Caco-2 (cell line): Measurements from ENCODE around the gene SKAP2. TPM values are rescaled to one million over a fixed set of nuclear protein-coding genes. Genes with fewer than 3 reads are reported as not detected.
A peak's percentile ranks its signal among the peaks of the same experiment; 100 is the strongest.

Experiments used
- Bru-seq: library from RNA; stranded (reverse); fragments of 400-500 nt; gene quantifications from one replicate; lab custom pipeline; 2021; lab: Mats Ljungman, UMichigan
- BruChase-seq, 2 experiments: library from RNA; stranded (reverse); fragments of 400-500 nt; gene quantifications; one replicate each; lab custom pipeline; 2021; lab: Mats Ljungman, UMichigan
- BruUV-seq: library from RNA; stranded (reverse); fragments of 400-500 nt; replicated peaks from 2 replicates; lab custom pipeline; 2021; lab: Mats Ljungman, UMichigan
- CTCF ChIA-PET: fragments of 300-600 bp; sonication (Branson Sonifier 250); formaldehyde crosslinking; loops from one replicate; lab custom pipeline; 2022; ENCODE audit warnings: antibody characterized with exemption; lab: Charles Lee
- POLR2A ChIA-PET: fragments of 300-600 bp; sonication (Branson Sonifier 250); formaldehyde crosslinking; loops from one replicate; lab custom pipeline; 2022; ENCODE audit warnings: antibody characterized with exemption; lab: Charles Lee
- DNase-seq, 2 experiments: peaks; one replicate each; pipeline versions ENCODE4 v3.0.0 to v3.0.0-alpha.2; 2020 to 2022
- H3K27me3 ChIP-seq: replicated peaks from 2 replicates; pipeline ENCODE4 v1.6.0; 2011; ENCODE audit warnings: low read length; ENCODE audit not compliant: control insufficient read depth, insufficient read depth
- H3K36me3 ChIP-seq: 2 replicates; pipeline ENCODE4 v1.5.1; 2011; ENCODE audit warnings: low read length; ENCODE audit not compliant: control insufficient read depth, insufficient read depth
- H3K4me1 ChIP-seq: fragments of 250-450 bp; sonication (Bioruptor Pico); 2 replicates; pipeline ENCODE4 v1.5.1; 2020; ENCODE audit warnings: mild to moderate bottlenecking
- H3K4me3 ChIP-seq: 2 replicates; pipeline ENCODE4 v1.5.1; 2011; ENCODE audit warnings: low read depth, mild to moderate bottlenecking, control low read depth, low read length
- H3K9me3 ChIP-seq: fragments of 250-450 bp; sonication (Bioruptor Pico); 2 replicates; pipeline ENCODE4 v1.5.1; 2020; ENCODE audit warnings: mild to moderate bottlenecking, moderate library complexity
- H3K27ac Mint-ChIP-seq: one replicate; pipeline ENCODE4 v1.8.0; 2022; ENCODE audit warnings: mixed read lengths; ENCODE audit not compliant: unreplicated experiment
- H3K27me3 Mint-ChIP-seq: one replicate; pipeline ENCODE4 v1.8.0; 2022; ENCODE audit warnings: mixed read lengths; ENCODE audit not compliant: insufficient read depth, unreplicated experiment
- H3K36me3 Mint-ChIP-seq: one replicate; pipeline ENCODE4 v1.8.0; 2022; ENCODE audit warnings: mild to moderate bottlenecking, mixed read lengths; ENCODE audit not compliant: insufficient read depth, unreplicated experiment
- H3K4me1 Mint-ChIP-seq: one replicate; pipeline ENCODE4 v1.8.0; 2022; ENCODE audit warnings: low read depth, mixed read lengths; ENCODE audit not compliant: unreplicated experiment
- H3K4me3 Mint-ChIP-seq: one replicate; pipeline ENCODE4 v1.8.0; 2022; ENCODE audit warnings: mild to moderate bottlenecking, moderate library complexity, mixed read lengths; ENCODE audit not compliant: unreplicated experiment
- H3K9me3 Mint-ChIP-seq: one replicate; pipeline ENCODE4 v1.8.0; 2022; ENCODE audit warnings: mixed read lengths; ENCODE audit not compliant: unreplicated experiment
- CTCF ChIP-seq, 2 experiments: fragments of 200-600 bp in 1 of 2; IDR thresholded peaks; 1 replicate in 1 of 2; 2 replicates in 1 of 2; pipeline versions ENCODE4 v1.5.1 to v1.8.0; 2011 to 2022; ENCODE audit warnings: antibody characterized with exemption in 1 of 2, control low read depth in 1 of 2, inconsistent platforms in 1 of 2, low read depth in 1 of 2, low read length in 1 of 2, mild to moderate bottlenecking in 1 of 2, moderate library complexity in 1 of 2; ENCODE audit not compliant: insufficient read depth in 1 of 2, severe bottlenecking in 1 of 2, unreplicated experiment in 1 of 2
- intact Hi-C: fragments of 100-400 bp; cut with micrococcal nuclease; formaldehyde crosslinking; loops from one replicate; pipeline ENCODE4 v1.10.0; 2022; ENCODE audit not compliant: unreplicated experiment
- long read RNA-seq: library from polyadenylated mRNA; stranded (forward); transcript quantifications from one replicate; pipeline ENCODE4 v2.0.0, GENCODE V29; 2022
- total RNA-seq: library from RNA; stranded (reverse); gene quantifications from 2 replicates; pipeline ENCODE4 v1.2.3, GENCODE V29; 2022

Gene SKAP2, protein sequence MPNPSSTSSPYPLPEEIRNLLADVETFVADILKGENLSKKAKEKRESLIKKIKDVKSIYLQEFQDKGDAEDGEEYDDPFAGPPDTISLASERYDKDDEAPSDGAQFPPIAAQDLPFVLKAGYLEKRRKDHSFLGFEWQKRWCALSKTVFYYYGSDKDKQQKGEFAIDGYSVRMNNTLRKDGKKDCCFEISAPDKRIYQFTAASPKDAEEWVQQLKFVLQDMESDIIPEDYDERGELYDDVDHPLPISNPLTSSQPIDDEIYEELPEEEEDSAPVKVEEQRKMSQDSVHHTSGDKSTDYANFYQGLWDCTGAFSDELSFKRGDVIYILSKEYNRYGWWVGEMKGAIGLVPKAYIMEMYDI
- total RNA-seq: 36.2 and 38.2 TPM in 2 replicates
- Bru-seq, nascent RNA: percentile 68 among the genes with signal in this experiment
- percentile 64 among the genes with signal in this experiment for BruChase-seq, experiment 1, labeled RNA remaining after a 2-hour chase
- percentile 65 among the genes with signal in this experiment for BruChase-seq, experiment 2, labeled RNA remaining after a 6-hour chase
- long read RNA-seq, transcript SKAP2-201 (13 exons, 3,998 nt): major isoform, 59 of 71 reads
- long read RNA-seq, partial matches to known transcripts: 0 of 71 reads
- long read RNA-seq, other reads (novel, unspliced or antisense): 12 of 71 reads

DNA sequence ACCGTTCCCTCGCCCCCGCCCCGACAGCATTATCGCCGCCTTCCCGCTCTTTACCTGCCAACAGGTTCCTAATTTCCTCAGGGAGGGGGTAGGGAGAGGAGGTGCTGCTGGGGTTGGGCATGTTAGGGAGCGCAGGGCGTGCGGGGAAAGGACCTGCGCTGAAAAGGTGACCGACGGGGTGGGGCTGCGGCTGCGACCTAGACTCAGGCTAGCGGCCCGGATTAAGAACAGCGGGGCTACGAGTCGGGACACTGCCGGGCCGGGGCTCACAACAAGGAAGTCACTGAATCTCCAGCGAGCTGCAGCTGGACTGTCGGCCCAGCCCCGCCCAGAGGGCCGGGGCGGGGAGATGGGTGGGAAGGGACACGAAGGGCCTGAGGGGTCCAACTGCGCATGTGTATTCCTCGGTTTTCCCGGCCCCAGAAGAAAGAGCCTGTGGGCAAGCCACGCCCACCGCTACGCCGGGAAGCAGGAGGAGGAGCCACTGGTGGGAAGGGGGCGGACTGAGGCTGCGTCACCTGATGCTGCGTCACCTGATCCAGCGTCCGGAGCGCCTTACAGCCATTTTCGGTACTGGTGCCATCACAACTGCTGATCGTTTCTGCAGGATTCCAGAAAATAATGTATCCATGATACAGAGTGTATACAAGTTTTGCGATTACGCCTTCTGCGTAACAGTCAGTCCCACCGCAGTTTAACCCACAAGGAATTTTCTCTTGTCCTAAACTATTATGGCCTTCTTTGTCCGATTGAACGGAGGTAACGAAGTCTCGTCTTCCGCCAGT is at the start of gene SKAP2:
TSS of gene SKAP2 (minus strand) at position 282 of the 785 bp plus-strand sequence. CDS start at position 121, 161 bp downstream.
- no peaks in the 10 kb centered on the region for H3K27me3 Mint-ChIP-seq

DNA sequence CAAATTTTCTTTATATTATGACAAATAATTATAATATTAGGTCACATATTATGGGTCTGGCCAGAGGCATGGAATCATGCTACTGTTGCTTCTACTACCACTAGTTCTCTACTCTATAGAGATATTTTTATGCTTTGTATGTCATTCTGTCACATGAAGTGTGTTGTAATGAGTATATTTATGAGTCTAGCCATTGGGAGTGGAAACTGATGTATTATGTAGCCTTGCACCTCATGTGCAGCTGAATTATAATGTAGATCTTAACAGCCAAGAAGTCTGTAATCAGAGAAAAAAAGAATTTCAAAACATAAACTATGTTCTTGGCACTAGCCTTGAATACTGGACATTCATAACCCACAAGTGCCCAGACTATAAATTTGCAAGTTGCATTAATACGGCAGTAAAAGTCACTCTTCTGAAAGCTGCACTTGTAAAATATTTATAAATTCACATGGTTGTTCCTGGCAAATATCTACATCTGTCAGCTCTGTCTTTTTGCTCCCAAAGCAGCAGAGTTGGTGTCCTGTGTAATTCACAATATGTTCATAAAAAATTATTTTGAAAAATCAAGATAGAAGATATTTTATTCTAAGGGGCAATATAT is 48.6 kb upstream of the SKAP2 start:
- no peaks in the 10 kb centered on the region for H3K36me3 Mint-ChIP-seq
- ChIA-PET POLR2A (no interaction called here), CTCF (no interaction called here)
- Histone ChIP-seq H3K4me3 (no peak overlapping the region), H3K4me1 (no peaks in the 10 kb centered on the region), H3K36me3 (no peaks in the 10 kb centered on the region), H3K27me3 (no peaks in the 10 kb centered on the region), H3K9me3 (no peaks in the 10 kb centered on the region)
- H3K4me3 Mint-ChIP-seq: no peak overlapping the region
- intact Hi-C loops: no loop called here
- no peaks in the 10 kb centered on the region for H3K9me3 Mint-ChIP-seq
- H3K27me3 Mint-ChIP-seq: no peaks in the 10 kb centered on the region
- no peak for TF ChIP-seq CTCF (IDR thresholded peaks at IDR 0.05; ENCODE audit: insufficient read depth in 1 of 2, low read depth in 1 of 2, low read length in 1 of 2, severe bottlenecking in 1 of 2, unreplicated experiment in 1 of 2)
- no peak overlapping the region for H3K27ac Mint-ChIP-seq
- H3K4me1 Mint-ChIP-seq: peaks cover 4% of the 10 kb centered on the region
- no TSS peak for BruUV-seq
- DNase-seq: no peak

More for the DNA sequence above, at the start of gene SKAP2:
- peaks cover 7% of the 10 kb centered on the region for H3K4me1 Mint-ChIP-seq
- intact Hi-C loops: loop anchor here (1.0 to 5.0 kb wide), 4 partner anchors 83 to 298 kb away; no protein-coding TSS in a partner anchor
- Histone ChIP-seq H3K27me3 (no peaks in the 10 kb centered on the region), H3K9me3 (no peaks in the 10 kb centered on the region), H3K36me3 (no peaks in the 10 kb centered on the region), H3K4me3 (peak within 1 kb of the TSS; percentile 88), H3K4me1 (peaks cover 7% of the 10 kb centered on the region)
- peak; percentile 99 for DNase-seq
- no TSS peak for BruUV-seq
- no peaks in the 10 kb centered on the region for H3K9me3 Mint-ChIP-seq
- peak within 1 kb of the TSS; percentile 81 for H3K27ac Mint-ChIP-seq
- H3K4me3 Mint-ChIP-seq: peak within 1 kb of the TSS; percentile 87
- ChIA-PET POLR2A (interaction anchor here (0.5 to 1.6 kb wide), 6 partner anchors 9 to 297 kb away, joined by 3 to 10 read pairs (median 6); partner anchors contain the start of gene HOXA7), CTCF (interaction anchor here (0.6 to 1.0 kb wide), 2 partner anchors 279 to 296 kb away, joined by 3 to 4 read pairs; partner anchors contain the start of gene HOXA5)
- peaks cover 9% of the 10 kb centered on the region for H3K36me3 Mint-ChIP-seq
- TF ChIP-seq CTCF (IDR thresholded peaks at IDR 0.05; ENCODE audit: insufficient read depth in 1 of 2, low read depth in 1 of 2, low read length in 1 of 2, severe bottlenecking in 1 of 2, unreplicated experiment in 1 of 2): no peak
